ENCODE measurements around the gene POPDC3.

The POPDC3 gene

GRCh38 chr6:105151644-105152043, 28.2 kb downstream of the POPDC3 start:
- no peak for DNase-seq (ENCODE audit: low spot score)

- no peak for DNase-seq (ENCODE audit: low spot score)
These were observed 41.7 kb downstream of the POPDC3 start for GRCh38 chr6:105138141-105138540.

GRCh38 chr6:105137388-105137787, 42.4 kb downstream of the POPDC3 start:
- DNase-seq (ENCODE audit: low spot score) = peak; percentile 49

GRCh38 chr6:105136431-105137350, 43.1 kb downstream of the POPDC3 start:
- DNase-seq (ENCODE audit: low spot score) = peak; percentile 96

GRCh38 chr6:105135907-105136430, 43.8 kb downstream of the POPDC3 start:
- DNase-seq (ENCODE audit: low spot score) = no peak

- DNase-seq (ENCODE audit: low spot score) = peak; percentile 47
These were observed 44.8 kb downstream of the POPDC3 start for GRCh38 chr6:105135056-105135455.

GRCh38 chr6:105122717-105123116, 57.1 kb downstream of the POPDC3 start:
- no peak for DNase-seq (ENCODE audit: low spot score)

GRCh38 chr6:105121981-105122380, 57.8 kb downstream of the POPDC3 start:
- no peak for DNase-seq (ENCODE audit: low spot score)

GRCh38 chr6:105120570-105120969, 59.2 kb downstream of the POPDC3 start:
- no peak for DNase-seq (ENCODE audit: low spot score)

GRCh38 chr6:105116150-105116549, 63.7 kb downstream of the POPDC3 start:
- DNase-seq (ENCODE audit: low spot score) = no peak

- DNase-seq (ENCODE audit: low spot score) = no peak
These were observed 66.4 kb downstream of the POPDC3 start for GRCh38 chr6:105113422-105113821.

- DNase-seq (ENCODE audit: low spot score) = no peak
These were observed 67.2 kb downstream of the POPDC3 start for GRCh38 chr6:105112577-105112976.

- DNase-seq (ENCODE audit: low spot score) = no peak
These were observed 67.9 kb downstream of the POPDC3 start for GRCh38 chr6:105111871-105112270.

GRCh38 chr6:105111105-105111504, 68.7 kb downstream of the POPDC3 start:
- no peak for DNase-seq (ENCODE audit: low spot score)

GRCh38 chr6:105109955-105110895, 69.6 kb downstream of the POPDC3 start:
- DNase-seq (ENCODE audit: low spot score) = no peak

GRCh38 chr6:105108631-105109262, 71.1 kb downstream of the POPDC3 start:
- no peak for DNase-seq (ENCODE audit: low spot score)

Measured in GM03348 (cell line).